Measurements from ENCODE around the gene ZNF804B.

DNA sequence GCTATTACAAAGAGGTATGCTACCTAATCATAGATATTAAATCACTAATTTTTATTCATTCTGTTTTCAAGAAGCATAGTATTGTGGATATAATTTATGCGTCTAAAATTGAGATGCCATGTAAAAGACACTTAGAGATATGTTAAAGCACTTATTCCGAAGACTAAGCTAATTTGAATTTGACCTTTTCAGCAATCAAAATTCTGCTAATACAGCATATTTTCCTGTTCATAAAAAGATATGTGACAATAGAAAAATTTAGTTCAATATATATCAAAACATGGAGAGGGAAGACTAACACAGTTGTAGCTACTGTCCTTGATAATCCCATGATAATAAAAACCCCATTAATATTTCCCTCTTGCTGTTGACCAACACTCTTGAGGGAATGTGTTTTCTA lies 422.6 kb downstream of the ZNF804B start:
- TF ChIP-seq, protein P1, sequence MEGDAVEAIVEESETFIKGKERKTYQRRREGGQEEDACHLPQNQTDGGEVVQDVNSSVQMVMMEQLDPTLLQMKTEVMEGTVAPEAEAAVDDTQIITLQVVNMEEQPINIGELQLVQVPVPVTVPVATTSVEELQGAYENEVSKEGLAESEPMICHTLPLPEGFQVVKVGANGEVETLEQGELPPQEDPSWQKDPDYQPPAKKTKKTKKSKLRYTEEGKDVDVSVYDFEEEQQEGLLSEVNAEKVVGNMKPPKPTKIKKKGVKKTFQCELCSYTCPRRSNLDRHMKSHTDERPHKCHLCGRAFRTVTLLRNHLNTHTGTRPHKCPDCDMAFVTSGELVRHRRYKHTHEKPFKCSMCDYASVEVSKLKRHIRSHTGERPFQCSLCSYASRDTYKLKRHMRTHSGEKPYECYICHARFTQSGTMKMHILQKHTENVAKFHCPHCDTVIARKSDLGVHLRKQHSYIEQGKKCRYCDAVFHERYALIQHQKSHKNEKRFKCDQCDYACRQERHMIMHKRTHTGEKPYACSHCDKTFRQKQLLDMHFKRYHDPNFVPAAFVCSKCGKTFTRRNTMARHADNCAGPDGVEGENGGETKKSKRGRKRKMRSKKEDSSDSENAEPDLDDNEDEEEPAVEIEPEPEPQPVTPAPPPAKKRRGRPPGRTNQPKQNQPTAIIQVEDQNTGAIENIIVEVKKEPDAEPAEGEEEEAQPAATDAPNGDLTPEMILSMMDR (IDR thresholded peaks at IDR 0.05; ENCODE audit: borderline replicate concordance, extremely low read depth, low read length, poor library complexity, severe bottlenecking) = no peak
- TF ChIP-seq EZH2 (IDR thresholded peaks at IDR 0.05; ENCODE audit: borderline replicate concordance, low read depth, low read length, severe bottlenecking) = no peak

Data from DND-41 (cell line).